WERI-Rb-1 (cell line): Measurements from ENCODE around the gene ZNF488.

Source experiments
- DNase-seq: peaks from one replicate; pipeline ENCODE4 v3.0.0-alpha.2; 2020
- H3K27ac ChIP-seq: fragments of 250-450 bp; sonication (Bioruptor Pico); 2 replicates; pipeline ENCODE4 v1.5.1; 2020; ENCODE audit warnings: mild to moderate bottlenecking, moderate library complexity
- H3K27me3 ChIP-seq: fragments of 250-450 bp; sonication (Bioruptor Pico); 2 replicates; pipeline ENCODE4 v1.5.1; 2021; ENCODE audit warnings: mild to moderate bottlenecking, low read depth, moderate library complexity; ENCODE audit not compliant: insufficient read depth, severe bottlenecking
- H3K36me3 ChIP-seq: fragments of 250-450 bp; sonication (Bioruptor Pico); 2 replicates; pipeline ENCODE4 v1.5.1; 2020; ENCODE audit warnings: mild to moderate bottlenecking, moderate library complexity
- H3K4me3 ChIP-seq: 2 replicates; pipeline ENCODE4 v1.5.1; 2011; ENCODE audit warnings: low read depth, mild to moderate bottlenecking, control low read depth, low read length
- H3K9me3 ChIP-seq: fragments of 250-450 bp; sonication (Bioruptor Pico); 2 replicates; pipeline ENCODE4 v1.5.1; 2021; ENCODE audit warnings: mild to moderate bottlenecking, moderate library complexity; ENCODE audit not compliant: severe bottlenecking
- CTCF ChIP-seq: IDR thresholded peaks from 2 replicates; pipeline ENCODE4 v1.5.1; 2011; ENCODE audit warnings: low read depth, mild to moderate bottlenecking, control low read depth, inconsistent platforms, low read length

Gene ZNF488

GRCh38 chr10:47356708-47357107 is 27.4 kb downstream of the ZNF488 start:
- DNase-seq, result no peak
- no peak for TF ChIP-seq CTCF
- H3K27ac ChIP-seq, result no peak overlapping the region
- H3K36me3 ChIP-seq, result peaks cover 77% of the 10 kb centered on the region
- H3K4me3 ChIP-seq, result no peak overlapping the region
- H3K9me3 ChIP-seq, result no peaks in the 10 kb centered on the region
- H3K27me3 ChIP-seq, result no peaks in the 10 kb centered on the region

GRCh38 chr10:47354900-47355299 is 29.2 kb downstream of the ZNF488 start:
- DNase-seq, result no peak
- Histone ChIP-seq H3K36me3 (peaks cover 95% of the 10 kb centered on the region), H3K9me3 (no peaks in the 10 kb centered on the region), H3K27me3 (no peaks in the 10 kb centered on the region), H3K27ac (no peak overlapping the region), H3K4me3 (no peak overlapping the region)
- TF ChIP-seq CTCF, result no peak

GRCh38 chr10:47354165-47354564 is 29.9 kb downstream of the ZNF488 start:
- no peak overlapping the region for H3K4me3 ChIP-seq
- H3K9me3 ChIP-seq, result no peaks in the 10 kb centered on the region
- peaks cover 96% of the 10 kb centered on the region for H3K36me3 ChIP-seq
- DNase-seq, result peak; percentile 28
- no peak overlapping the region for H3K27ac ChIP-seq
- TF ChIP-seq CTCF, result peak; percentile 56
- H3K27me3 ChIP-seq, result no peaks in the 10 kb centered on the region

GRCh38 chr10:47353351-47353750 is 30.7 kb downstream of the ZNF488 start:
- H3K27me3 ChIP-seq, result no peaks in the 10 kb centered on the region
- no peaks in the 10 kb centered on the region for H3K9me3 ChIP-seq
- TF ChIP-seq CTCF, result no peak
- no peak overlapping the region; the same call in 1 of the 2 replicates for H3K4me3 ChIP-seq
- no peak for DNase-seq
- H3K36me3 ChIP-seq, result peaks cover 90% of the 10 kb centered on the region
- H3K27ac ChIP-seq, result no peak overlapping the region

GRCh38 chr10:47351899-47352815 is 31.9 kb downstream of the ZNF488 start:
- no peak overlapping the region; the same call in 1 of the 2 replicates for H3K27ac ChIP-seq
- no peaks in the 10 kb centered on the region for H3K9me3 ChIP-seq
- H3K4me3 ChIP-seq, result peak overlapping the region; percentile 80
- peaks cover 78% of the 10 kb centered on the region for H3K36me3 ChIP-seq
- H3K27me3 ChIP-seq, result no peaks in the 10 kb centered on the region
- TF ChIP-seq CTCF, result no peak
- DNase-seq, result no peak
